CD4-positive, alpha-beta memory T cell (primary cell): ENCODE data around the gene MED19. TPM values are rescaled to one million over a fixed set of nuclear protein-coding genes. Genes with fewer than 3 reads are reported as not detected.

Experiments used
- CTCF ChIA-PET: fragments of 350-600 bp; sonication (Branson Sonifier 250); formaldehyde crosslinking; loops from one replicate; lab custom pipeline; 2021; ENCODE audit warnings: inconsistent platforms; ENCODE audit not compliant: partially characterized antibody; lab: Charles Lee
- POLR2A ChIA-PET: fragments of 350-600 bp; sonication (Branson Sonifier 250); formaldehyde crosslinking; loops from one replicate; lab custom pipeline; 2021; ENCODE audit not compliant: partially characterized antibody; lab: Charles Lee
- DNase-seq, 5 donors: peaks; one replicate each; pipeline versions ENCODE4 v3.0.0 to v3.0.0-alpha.2; 2020 to 2022; ENCODE audit warnings: mixed read lengths in 1 of 5
- H3K27ac ChIP-seq: one replicate; pipeline ENCODE4 v1.7.0; 2013; ENCODE audit warnings: low read depth, low read length
- H3K27me3 ChIP-seq: 2 replicates; pipeline ENCODE4 v1.7.0; 2013; ENCODE audit warnings: mild to moderate bottlenecking, low read length, moderate library complexity; ENCODE audit not compliant: insufficient read depth
- H3K36me3 ChIP-seq: 2 replicates; pipeline ENCODE4 v1.7.0; 2013; ENCODE audit warnings: mild to moderate bottlenecking, low read length, moderate library complexity; ENCODE audit not compliant: insufficient read depth
- H3K4me1 ChIP-seq: 2 replicates; pipeline ENCODE4 v1.7.0; 2013; ENCODE audit warnings: mild to moderate bottlenecking, low read length, moderate library complexity; ENCODE audit not compliant: insufficient read depth
- H3K4me3 ChIP-seq, 2 donors: one replicate each; pipeline ENCODE4 v1.7.0; 2013; ENCODE audit warnings: low read length in 2 of 2, mild to moderate bottlenecking in 1 of 2
- H3K9me3 ChIP-seq, 2 donors: one replicate each; pipeline ENCODE4 v1.7.0; 2013; ENCODE audit warnings: low read length in 2 of 2, control low read depth in 1 of 2; ENCODE audit not compliant: control insufficient read depth in 1 of 2
- H3K27ac Mint-ChIP-seq, 7 donors: one replicate each; pipeline ENCODE4 v1.8.0; 2020 to 2021; ENCODE audit warnings: mixed read lengths in 7 of 7, mild to moderate bottlenecking in 6 of 7, inconsistent platforms in 3 of 7, moderate library complexity in 3 of 7
- H3K27me3 Mint-ChIP-seq, 2 donors: one replicate each; pipeline ENCODE4 v1.8.0; 2020 to 2021; ENCODE audit warnings: mixed read lengths in 2 of 2
- H3K36me3 Mint-ChIP-seq, 2 donors: one replicate each; pipeline ENCODE4 v1.8.0; 2020 to 2021; ENCODE audit warnings: mixed read lengths in 2 of 2, inconsistent platforms in 1 of 2, mild to moderate bottlenecking in 1 of 2
- H3K4me1 Mint-ChIP-seq, 4 donors: one replicate each; pipeline ENCODE4 v1.8.0; 2020 to 2021; ENCODE audit warnings: mixed read lengths in 4 of 4, mild to moderate bottlenecking in 1 of 4
- H3K4me3 Mint-ChIP-seq, 8 donors: one replicate each; pipeline ENCODE4 v1.8.0; 2020 to 2021; ENCODE audit warnings: mixed read lengths in 8 of 8, mild to moderate bottlenecking in 7 of 8, moderate library complexity in 6 of 8, inconsistent platforms in 3 of 8
- H3K9me3 Mint-ChIP-seq, 8 donors: one replicate each; pipeline ENCODE4 v1.8.0; 2020 to 2021; ENCODE audit warnings: mixed read lengths in 8 of 8, mild to moderate bottlenecking in 5 of 8, inconsistent platforms in 3 of 8, moderate library complexity in 1 of 8
- intact Hi-C: fragments of 100-400 bp; cut with micrococcal nuclease; formaldehyde crosslinking; loops from one replicate; pipeline ENCODE4 v1.15.1; 2023
- polyA plus RNA-seq, 2 donors: library from polyadenylated mRNA; unstranded; fragments of 300-500 nt; fragmentation: Illumina TruSeq; gene quantifications; one replicate each; pipeline ENCODE4 v1.2.3, GENCODE V29; 2021
- total RNA-seq, 2 experiments: library from RNA; stranded (reverse); gene quantifications; one replicate each; pipeline ENCODE4 v1.2.3, GENCODE V29; 2021

Gene MED19
- 10 to 100 TPM; 15.2 TPM for total RNA-seq
- 10 to 100 TPM; 17.4 to 20.2 TPM for polyA plus RNA-seq

GRCh38 chr11:57711414-57712255, at the start of gene MED19:
Gene MED19, minus strand, starts transcription at chr11:57712215. Its CDS starts 36 bp downstream, at chr11:57712179.
- intact Hi-C loops = loop anchor here (1.0 to 10.0 kb wide), 12 partner anchors 30 to 1957 kb away; partner anchors contain the start of genes CLP1, FAM111A, PATL1 and SELENOH
- peaks cover 31 to 64% (median 44%) of the 10 kb centered on the region in 4 donors for H3K4me1 Mint-ChIP-seq

DNA sequence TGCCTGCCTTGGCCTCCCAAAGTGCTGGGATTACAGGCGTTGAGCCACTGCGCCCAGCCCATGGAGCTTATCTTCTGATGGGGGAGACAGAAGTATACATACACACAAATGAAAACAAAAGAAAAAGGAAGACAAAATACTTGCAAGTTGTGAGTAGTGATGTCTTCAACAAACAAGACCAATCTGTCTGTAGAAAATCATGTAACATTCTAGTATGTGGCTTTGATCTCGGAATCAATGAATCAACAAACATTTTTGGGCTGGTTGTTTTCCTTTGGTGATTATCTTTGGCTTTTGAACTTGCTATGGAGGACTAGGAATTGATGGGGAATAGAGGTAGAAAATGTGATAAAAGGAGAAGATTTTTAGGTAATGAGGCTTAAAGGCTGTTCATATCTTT, 46.2 kb upstream of the MED19 start:
- H3K27ac Mint-ChIP-seq = no peak overlapping the region
- ChIA-PET POLR2A (no interaction called here), CTCF (interaction anchor here (1.0 to 5.4 kb wide), 3 partner anchors 30 to 42 kb away, joined by 3 to 44 read pairs (median 4); no protein-coding TSS in a partner anchor)

More at GRCh38 chr11:57711414-57712255, at the start of gene MED19:
- peak within 1 kb of the TSS; percentile 92 to 96 for H3K4me3 ChIP-seq
- H3K4me1 ChIP-seq = peaks cover 34% of the 10 kb centered on the region
- H3K36me3 ChIP-seq = no peaks in the 10 kb centered on the region
- no peaks in the 10 kb centered on the region for H3K27me3 Mint-ChIP-seq
- peaks cover 0 to 28% of the 10 kb centered on the region in 2 donors for H3K36me3 Mint-ChIP-seq
- H3K4me3 Mint-ChIP-seq = peak within 1 kb of the TSS; percentile 93 to 99 (median 98)
- H3K27ac ChIP-seq = peak within 1 kb of the TSS; percentile 96
- ChIA-PET CTCF (interaction anchor here (0.9 to 5.3 kb wide), 4 partner anchors 89 to 218 kb away, joined by 3 to 30 read pairs (median 4); partner anchors contain the start of gene UBE2L6), POLR2A (interaction anchor here (0.6 to 3.7 kb wide), 19 partner anchors 8 to 866 kb away, joined by 3 to 29 read pairs (median 4); partner anchors contain the start of genes BTBD18, SELENOH, SSRP1 and TIMM10)
- peak within 1 kb of the TSS; percentile 91 to 99 (median 98) for H3K27ac Mint-ChIP-seq
- no peaks in the 10 kb centered on the region for H3K9me3 ChIP-seq
- no peaks in the 10 kb centered on the region for H3K9me3 Mint-ChIP-seq
- H3K27me3 ChIP-seq = no peaks in the 10 kb centered on the region
- DNase-seq = peak; percentile 81 to 92 (median 84)

DNA sequence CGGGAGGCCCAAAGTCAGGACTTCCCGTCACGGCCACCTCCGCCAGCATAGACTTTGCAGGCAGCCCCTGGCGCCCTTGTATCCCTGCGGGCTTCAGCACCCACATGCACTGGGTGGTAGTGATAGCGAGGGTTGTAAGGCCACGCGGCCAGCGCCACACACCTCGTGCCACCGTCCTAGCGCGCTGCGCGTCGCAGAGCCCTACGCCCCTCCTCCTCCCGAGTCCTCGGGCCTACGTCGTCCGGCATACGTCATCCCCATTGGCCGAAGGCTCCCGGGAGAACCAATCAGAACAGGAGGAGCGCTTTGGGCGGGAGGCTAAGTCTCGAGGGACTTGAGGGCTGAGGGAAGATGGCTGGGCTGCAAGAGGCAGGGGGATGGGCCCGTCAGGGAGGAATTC, 40.9 kb upstream of the MED19 start:
- peaks cover 0 to 10% of the 10 kb centered on the region in 2 donors for H3K36me3 Mint-ChIP-seq
- no peaks in the 10 kb centered on the region for H3K36me3 ChIP-seq
- POLR2A ChIA-PET = no interaction called here
- CTCF ChIA-PET = interaction anchor here (13.0 kb wide), 1 partner anchor 48 kb away, joined by 143 read pairs; no protein-coding TSS in a partner anchor
- H3K27me3 ChIP-seq = no peaks in the 10 kb centered on the region
- DNase-seq = no peak
- no peaks in the 10 kb centered on the region for H3K27me3 Mint-ChIP-seq
- no peak overlapping the region for H3K4me3 ChIP-seq
- no peaks in the 10 kb centered on the region for H3K4me1 ChIP-seq
- H3K27ac ChIP-seq = no peak overlapping the region
- no peaks in the 10 kb centered on the region for H3K9me3 ChIP-seq
- no peaks in the 10 kb centered on the region for H3K9me3 Mint-ChIP-seq
- peaks cover 0 to 10% (median 4%) of the 10 kb centered on the region in 4 donors for H3K4me1 Mint-ChIP-seq
- no peak overlapping the region for H3K27ac Mint-ChIP-seq
- intact Hi-C loops = no loop called here
- no peak overlapping the region for H3K4me3 Mint-ChIP-seq

More for the DNA sequence above, 46.2 kb upstream of the MED19 start:
- DNase-seq = no peak
- intact Hi-C loops = no loop called here
- H3K4me3 Mint-ChIP-seq = no peak overlapping the region
- no peaks in the 10 kb centered on the region for H3K36me3 Mint-ChIP-seq
- no peaks in the 10 kb centered on the region for H3K4me1 ChIP-seq
- H3K36me3 ChIP-seq = no peaks in the 10 kb centered on the region
- no peak overlapping the region for H3K27ac ChIP-seq
- no peaks in the 10 kb centered on the region for H3K9me3 Mint-ChIP-seq
- H3K9me3 ChIP-seq = no peaks in the 10 kb centered on the region
- peaks cover 0 to 1% of the 10 kb centered on the region in 2 donors for H3K27me3 Mint-ChIP-seq
- no peaks in the 10 kb centered on the region for H3K27me3 ChIP-seq
- H3K4me3 ChIP-seq = no peak overlapping the region
- H3K4me1 Mint-ChIP-seq = peaks cover 0 to 1% (median 0%) of the 10 kb centered on the region in 4 donors

- peak in 2 of 5 donors; percentile 1 to 15 for DNase-seq
- no peak within 1 kb of the TSS for H3K4me3 Mint-ChIP-seq
- CTCF ChIA-PET = interaction anchor here (0.7 to 13.0 kb wide), 4 partner anchors 34 to 55 kb away, joined by 3 to 143 read pairs (median 4); no protein-coding TSS in a partner anchor
These were observed 39.8 kb upstream of the MED19 start, which contains the start of gene BTBD18 for GRCh38 chr11:57751676-57752253. Gene BTBD18, minus strand, starts transcription at chr11:57751819. Its CDS starts 631 bp downstream, at chr11:57751188.

GRCh38 chr11:57751176-57751575, 39.2 kb upstream of the MED19 start:
- intact Hi-C loops = loop anchor here (1.0 kb wide), 1 partner anchor 49 kb away; no protein-coding TSS in a partner anchor
- Mint-ChIP-seq H3K4me3 (no peak overlapping the region), H3K36me3 (peaks cover 5 to 16% of the 10 kb centered on the region in 2 donors), H3K27ac (peak overlapping the region in 1 of 7 donors; percentile 19), H3K27me3 (no peaks in the 10 kb centered on the region), H3K9me3 (no peaks in the 10 kb centered on the region), H3K4me1 (peaks cover 0 to 10% (median 8%) of the 10 kb centered on the region in 4 donors)
- POLR2A ChIA-PET = interaction anchor here (0.6 to 1.7 kb wide), 4 partner anchors 9 to 50 kb away, joined by 3 to 14 read pairs (median 5); partner anchors contain the start of genes MED19, SELENOH and TMX2
- Histone ChIP-seq H3K27ac (no peak overlapping the region), H3K4me1 (no peaks in the 10 kb centered on the region), H3K9me3 (no peaks in the 10 kb centered on the region), H3K4me3 (no peak overlapping the region), H3K36me3 (no peaks in the 10 kb centered on the region), H3K27me3 (no peaks in the 10 kb centered on the region)
- CTCF ChIA-PET = interaction anchor here (1.0 to 13.0 kb wide), 3 partner anchors 34 to 55 kb away, joined by 3 to 143 read pairs (median 3); no protein-coding TSS in a partner anchor
- no peak for DNase-seq

More at GRCh38 chr11:57751676-57752253, 39.8 kb upstream of the MED19 start, which contains the start of gene BTBD18:
- intact Hi-C loops = loop anchor here (1.0 kb wide), 1 partner anchor 49 kb away; no protein-coding TSS in a partner anchor
- H3K4me3 ChIP-seq = no peak within 1 kb of the TSS
- no peak within 1 kb of the TSS for H3K27ac ChIP-seq
- H3K36me3 Mint-ChIP-seq = peaks cover 5 to 15% of the 10 kb centered on the region in 2 donors
- H3K27ac Mint-ChIP-seq = peak within 1 kb of the TSS in 2 of 7 donors; percentile 19 to 80
- peaks cover 0 to 10% (median 8%) of the 10 kb centered on the region in 4 donors for H3K4me1 Mint-ChIP-seq
- H3K27me3 Mint-ChIP-seq = no peaks in the 10 kb centered on the region
- H3K9me3 Mint-ChIP-seq = no peaks in the 10 kb centered on the region
- H3K9me3 ChIP-seq = no peaks in the 10 kb centered on the region
- no peaks in the 10 kb centered on the region for H3K36me3 ChIP-seq
- no peaks in the 10 kb centered on the region for H3K27me3 ChIP-seq
- H3K4me1 ChIP-seq = no peaks in the 10 kb centered on the region
- POLR2A ChIA-PET = interaction anchor here (0.6 to 1.7 kb wide), 4 partner anchors 10 to 49 kb away, joined by 3 to 14 read pairs (median 5); partner anchors contain the start of genes MED19, SELENOH and TMX2

DNA sequence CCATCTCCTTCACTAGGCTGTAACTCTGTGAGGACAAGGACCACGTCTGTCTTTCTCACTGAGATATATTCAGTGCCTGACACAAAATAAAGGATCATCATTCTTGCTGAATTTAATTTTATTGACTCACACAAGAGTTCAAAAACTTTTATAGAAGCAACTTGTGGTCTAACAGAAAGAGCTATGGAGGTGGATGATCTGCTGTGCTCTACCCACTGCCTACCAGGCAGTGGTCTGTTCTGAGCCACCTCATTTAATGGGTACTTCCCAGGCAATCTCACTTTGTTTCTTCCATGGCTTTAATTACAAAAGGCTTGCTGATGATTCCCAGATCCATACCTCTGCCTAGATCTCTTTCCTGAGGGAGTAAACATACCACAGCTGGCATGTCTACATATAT, 34.9 kb upstream of the MED19 start:
- DNase-seq = no peak
- H3K4me1 ChIP-seq = peaks cover 18% of the 10 kb centered on the region
- peaks cover 19 to 35% (median 23%) of the 10 kb centered on the region in 4 donors for H3K4me1 Mint-ChIP-seq
- ChIA-PET CTCF (interaction anchor here (0.6 to 13.0 kb wide), 2 partner anchors 54 to 175 kb away, joined by 3 to 143 read pairs; no protein-coding TSS in a partner anchor), POLR2A (interaction anchor here (0.7 to 2.0 kb wide), 2 partner anchors 9 to 35 kb away, joined by 3 to 4 read pairs; partner anchors contain the start of gene MED19)
- H3K4me3 Mint-ChIP-seq = peak overlapping the region in 1 of 8 donors; percentile 7
- no peak overlapping the region for H3K4me3 ChIP-seq
- peak overlapping the region in 6 of 7 donors; percentile 20 to 76 (median 52) for H3K27ac Mint-ChIP-seq
- peaks cover 17% of the 10 kb centered on the region for H3K36me3 ChIP-seq
- H3K36me3 Mint-ChIP-seq = peaks cover 26 to 50% of the 10 kb centered on the region in 2 donors
- H3K9me3 ChIP-seq = no peaks in the 10 kb centered on the region
- H3K27me3 ChIP-seq = no peaks in the 10 kb centered on the region
- H3K9me3 Mint-ChIP-seq = no peaks in the 10 kb centered on the region
- intact Hi-C loops = no loop called here
- H3K27ac ChIP-seq = no peak overlapping the region
- no peaks in the 10 kb centered on the region for H3K27me3 Mint-ChIP-seq
